HCT116 (cell line): Measurements from ENCODE around the gene SNTG2.

Experiments
- CTCF ChIP-seq, 3 experiments: fragments of 200-600 bp in 1 of 3; sonication (generic) in 1 of 3; IDR thresholded peaks in 2 of 3; conservative IDR thresholded peaks in 1 of 3; 2 replicates each; pipeline ENCODE4 v1.5.1; 2012 to 2017; ENCODE audit warnings: low read depth in 2 of 3, low read length in 2 of 3, antibody characterized with exemption in 1 of 3, borderline replicate concordance in 1 of 3, control low read depth in 1 of 3, mild to moderate bottlenecking in 1 of 3, mixed read lengths in 1 of 3, mixed run types in 1 of 3, moderate library complexity in 1 of 3; ENCODE audit not compliant: insufficient read depth in 1 of 3
- EZH2 ChIP-seq: fragments of 200-600 bp; sonication (generic); IDR thresholded peaks from 2 replicates; pipeline ENCODE4 v1.6.1; 2017; ENCODE audit warnings: antibody characterized with exemption, mixed run types
- POLR2A ChIP-seq: IDR thresholded peaks from 2 replicates; pipeline ENCODE4 v1.7.0; 2011; ENCODE audit warnings: borderline replicate concordance; ENCODE audit not compliant: insufficient read depth, insufficient read length; ENCODE audit errors: extremely low read depth
- POLR2AphosphoS5 ChIP-seq: IDR thresholded peaks from 2 replicates; pipeline ENCODE4 v1.6.1; 2011; ENCODE audit warnings: mild to moderate bottlenecking, low read depth, low read length, moderate library complexity
- REST ChIP-seq: IDR thresholded peaks from 2 replicates; pipeline ENCODE4 v1.6.1; 2012; ENCODE audit warnings: low read depth
- TCF7L2 ChIP-seq: IDR thresholded peaks from 2 replicates; pipeline ENCODE4 v1.7.0; 2011; ENCODE audit warnings: borderline replicate concordance, inconsistent platforms; ENCODE audit not compliant: insufficient read depth, insufficient read length; ENCODE audit errors: extremely low read depth
- YY1 ChIP-seq: IDR thresholded peaks from 2 replicates; pipeline ENCODE4 v1.6.1; 2011; ENCODE audit warnings: low read length, low read depth, moderate library complexity, mild to moderate bottlenecking; ENCODE audit not compliant: insufficient replicate concordance; ENCODE audit errors: extremely low read depth
- ZBTB33 ChIP-seq: IDR thresholded peaks from 2 replicates; pipeline ENCODE4 v1.6.1; 2011; ENCODE audit warnings: mild to moderate bottlenecking, low read length, moderate library complexity; ENCODE audit not compliant: insufficient replicate concordance; ENCODE audit errors: extremely low read depth
- TF ChIP-seq, protein P1 (sequence below): IDR thresholded peaks from 2 replicates; pipeline ENCODE4 v1.6.1; 2012

DNA sequence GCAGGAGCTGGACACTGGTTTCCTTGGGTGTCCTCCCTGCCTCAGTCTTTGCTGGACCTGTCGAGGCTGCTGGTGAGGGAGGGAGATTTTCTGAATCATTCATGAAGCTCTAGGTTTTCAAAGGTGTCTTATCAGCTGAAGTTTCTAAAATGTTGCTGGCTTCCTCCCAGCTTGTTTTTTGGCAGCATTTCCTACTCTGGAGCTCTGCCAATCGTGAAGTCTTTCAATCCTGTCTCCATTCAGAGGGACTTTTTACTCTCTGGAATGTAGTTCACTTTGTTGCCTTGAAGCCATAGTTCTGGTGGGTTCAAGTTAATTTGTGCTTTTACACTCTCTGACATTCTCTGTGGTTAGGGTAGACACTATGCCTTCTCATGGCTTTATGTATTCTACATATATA, 23.9 kb downstream of the SNTG2 start:
- no peak for TF ChIP-seq CTCF (IDR thresholded peaks at IDR 0.05 in 2 of 3, conservative IDR thresholded peaks at IDR 0.05 in 1 of 3; ENCODE audit: borderline replicate concordance in 1 of 3, insufficient read depth in 1 of 3, low read depth in 2 of 3, low read length in 2 of 3)
- no peak for TF ChIP-seq POLR2AphosphoS5
- TF ChIP-seq, protein P1, sequence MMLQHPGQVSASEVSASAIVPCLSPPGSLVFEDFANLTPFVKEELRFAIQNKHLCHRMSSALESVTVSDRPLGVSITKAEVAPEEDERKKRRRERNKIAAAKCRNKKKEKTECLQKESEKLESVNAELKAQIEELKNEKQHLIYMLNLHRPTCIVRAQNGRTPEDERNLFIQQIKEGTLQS = no peak
- no peak for TF ChIP-seq REST
- TF ChIP-seq EZH2 = no peak
- no peak for TF ChIP-seq YY1
- TF ChIP-seq POLR2A = no peak
- TF ChIP-seq ZBTB33 = no peak
- no peak for TF ChIP-seq TCF7L2
